Muscle of leg (tissue), 11 donors: ENCODE data around the gene ASB3. TPM values are rescaled to one million over a fixed set of nuclear protein-coding genes. Genes with fewer than 3 reads are reported as not detected.

Source experiments
- DNase-seq: peaks from one replicate; pipeline ENCODE4 v3.0.0; 2013
- H3K27ac ChIP-seq: one replicate; pipeline ENCODE4 v1.5.1; 2013; ENCODE audit warnings: mild to moderate bottlenecking, low read length, control low read depth
- H3K27me3 ChIP-seq: one replicate; pipeline ENCODE4 v1.6.1; 2013; ENCODE audit warnings: low read length; ENCODE audit not compliant: control insufficient read depth, insufficient read depth
- H3K36me3 ChIP-seq: one replicate; pipeline ENCODE4 v1.6.1; 2013; ENCODE audit warnings: low read length; ENCODE audit not compliant: control insufficient read depth, insufficient read depth
- H3K4me1 ChIP-seq: one replicate; pipeline ENCODE4 v1.6.1; 2013; ENCODE audit warnings: low read length; ENCODE audit not compliant: control insufficient read depth, insufficient read depth
- H3K4me3 ChIP-seq: one replicate; pipeline ENCODE4 v1.5.1; 2013; ENCODE audit warnings: low read length, control low read depth
- H3K9me3 ChIP-seq: replicated peaks from 2 replicates; pipeline ENCODE4 v1.6.1; 2013; ENCODE audit warnings: low read depth, low read length; ENCODE audit not compliant: control insufficient read depth
- WGBS: methylation state at CpG from one replicate; pipeline ENCODE4 v1.1.5; 2013; ENCODE audit warnings: missing lambda C conversion rate; ENCODE audit not compliant: insufficient coverage; 5-methylcytosine and 5-hydroxymethylcytosine counted together
- polyA plus RNA-seq, 8 donors: library from polyadenylated mRNA; unstranded; fragments of 120-200 nt; gene quantifications; one replicate each; pipeline versions ENCODE4 v1.2.1 to v1.2.3, GENCODE V29; 2013; ENCODE audit warnings: inconsistent platforms in 1 of 8, low replicate concordance in 1 of 8; ENCODE audit not compliant: insufficient read length in 8 of 8, insufficient read depth in 1 of 8
- total RNA-seq: library from RNA; stranded (reverse); fragments of 120-200 nt; gene quantifications from one replicate; pipeline ENCODE4 v1.2.4, GENCODE V29; 2013

Gene ASB3
- total and polyA plus RNA-seq, 9 donors: 10.2 to 20.2 (median 13.0) TPM

DNA sequence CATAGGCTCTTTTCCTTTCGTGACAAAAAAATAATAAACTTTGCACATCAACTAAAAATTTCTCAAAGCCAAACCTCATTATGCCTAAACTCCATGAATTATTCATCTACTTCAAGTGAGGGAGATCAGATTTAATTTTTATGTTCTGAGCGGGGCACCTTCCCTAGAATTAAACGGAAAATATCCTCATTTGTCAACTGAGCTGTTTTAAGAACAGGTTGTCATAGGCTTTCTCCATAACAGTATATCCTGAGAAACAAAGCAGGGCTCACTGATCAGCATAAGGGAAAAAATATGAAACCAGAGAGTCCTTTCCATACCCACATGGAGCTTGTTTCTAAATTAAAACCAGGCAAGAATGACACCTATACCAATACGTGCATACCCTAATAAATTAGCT, 150.6 kb downstream of the ASB3 start:
- no peaks in the 10 kb centered on the region for H3K36me3 ChIP-seq
- peaks cover 4% of the 10 kb centered on the region for H3K4me1 ChIP-seq
- WGBS: no CpG with 5 or more reads among the region's 4 CpGs

GRCh38 chr2:53635694-53636093, 151.1 kb downstream of the ASB3 start:
- WGBS: 100% methylated on average over 1 of the region's 3 CpGs
- Histone ChIP-seq H3K36me3 (no peaks in the 10 kb centered on the region), H3K27ac (no peak overlapping the region), H3K27me3 (no peaks in the 10 kb centered on the region), H3K9me3 (no peaks in the 10 kb centered on the region), H3K4me1 (peaks cover 4% of the 10 kb centered on the region), H3K4me3 (no peak overlapping the region)
- DNase-seq: no peak

More for the DNA sequence above, 150.6 kb downstream of the ASB3 start:
- no peak for DNase-seq
- Histone ChIP-seq H3K27ac (no peak overlapping the region), H3K9me3 (no peaks in the 10 kb centered on the region), H3K4me3 (no peak overlapping the region), H3K27me3 (no peaks in the 10 kb centered on the region)

- Histone ChIP-seq H3K27ac (no peak overlapping the region), H3K9me3 (no peaks in the 10 kb centered on the region), H3K4me3 (no peak overlapping the region), H3K4me1 (peaks cover 10% of the 10 kb centered on the region), H3K36me3 (no peaks in the 10 kb centered on the region), H3K27me3 (no peaks in the 10 kb centered on the region)
- no CpG with 5 or more reads among the region's 1 CpG for WGBS
- no peak for DNase-seq
These were observed 153.3 kb downstream of the ASB3 start for GRCh38 chr2:53633441-53633840.

DNA sequence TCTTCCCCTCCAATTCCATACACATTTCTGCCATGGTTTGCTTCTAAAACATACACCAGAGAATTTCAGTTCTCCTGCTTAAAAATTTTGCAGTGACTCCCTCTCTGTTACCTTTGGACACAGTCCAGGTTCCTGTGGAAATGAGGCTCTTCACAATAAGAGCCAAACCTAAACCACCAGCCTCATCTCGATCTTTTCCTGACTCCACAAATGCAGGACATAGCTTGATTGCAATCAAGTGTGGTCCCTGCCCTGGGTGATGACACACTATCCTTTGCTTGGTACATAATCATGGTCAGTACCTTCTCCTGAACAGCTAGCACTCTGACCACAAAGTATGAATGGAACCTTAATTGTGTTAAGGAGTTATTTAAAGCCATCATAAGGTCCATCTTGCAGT, 154.0 kb downstream of the ASB3 start:
- no peak for DNase-seq
- Histone ChIP-seq H3K4me1 (peaks cover 10% of the 10 kb centered on the region), H3K36me3 (no peaks in the 10 kb centered on the region), H3K27me3 (no peaks in the 10 kb centered on the region), H3K4me3 (no peak overlapping the region), H3K27ac (no peak overlapping the region), H3K9me3 (no peaks in the 10 kb centered on the region)
- WGBS: 14% methylated on average over 1 of the region's 1 CpG

GRCh38 chr2:53632126-53632460, 154.7 kb downstream of the ASB3 start:
- DNase-seq: no peak
- Histone ChIP-seq H3K36me3 (no peaks in the 10 kb centered on the region), H3K27ac (no peak overlapping the region), H3K27me3 (no peaks in the 10 kb centered on the region), H3K9me3 (no peaks in the 10 kb centered on the region), H3K4me1 (peaks cover 10% of the 10 kb centered on the region), H3K4me3 (no peak overlapping the region)
- no CpG with 5 or more reads among the region's 4 CpGs for WGBS

- WGBS: 60% methylated on average over 2 of the region's 3 CpGs
- no peak for DNase-seq
- no peak overlapping the region for H3K27ac ChIP-seq
These were observed 155.2 kb downstream of the ASB3 start for GRCh38 chr2:53631313-53632125.

GRCh38 chr2:53630026-53630606, 156.6 kb downstream of the ASB3 start:
- 100% methylated on average over 2 of the region's 7 CpGs for WGBS
- no peaks in the 10 kb centered on the region for H3K9me3 ChIP-seq

More at GRCh38 chr2:53631313-53632125, 155.2 kb downstream of the ASB3 start:
- Histone ChIP-seq H3K4me1 (peaks cover 10% of the 10 kb centered on the region), H3K36me3 (no peaks in the 10 kb centered on the region), H3K27me3 (no peaks in the 10 kb centered on the region), H3K9me3 (no peaks in the 10 kb centered on the region), H3K4me3 (no peak overlapping the region)

DNA sequence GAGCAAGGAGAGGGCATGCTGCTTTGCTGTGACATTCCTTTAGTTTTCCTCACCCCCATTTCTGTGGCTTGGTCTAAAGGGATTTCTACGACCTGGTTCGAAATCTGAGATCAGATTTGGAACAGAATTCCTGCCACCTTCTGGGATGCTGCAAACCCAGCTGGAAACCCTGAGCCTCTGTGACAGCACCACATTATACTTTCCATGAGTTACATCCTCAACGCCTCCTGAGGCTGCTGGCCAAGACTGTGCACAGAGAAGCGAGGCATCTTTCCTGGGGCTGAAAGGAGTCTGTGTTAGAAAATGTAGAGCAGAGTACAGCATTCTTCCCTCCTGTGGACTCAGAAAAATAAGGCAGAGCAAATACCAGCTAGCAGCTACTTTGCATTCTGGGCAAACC, 157.3 kb downstream of the ASB3 start:
- peak overlapping the region; percentile 42 for H3K27ac ChIP-seq
- no peaks in the 10 kb centered on the region for H3K9me3 ChIP-seq
- no peaks in the 10 kb centered on the region for H3K27me3 ChIP-seq
- peak; percentile 57 for DNase-seq
- WGBS: 45% methylated on average over 2 of the region's 4 CpGs
- no peaks in the 10 kb centered on the region for H3K36me3 ChIP-seq
- H3K4me1 ChIP-seq: peaks cover 10% of the 10 kb centered on the region
- H3K4me3 ChIP-seq: no peak overlapping the region

More at GRCh38 chr2:53630026-53630606, 156.6 kb downstream of the ASB3 start:
- DNase-seq: no peak
- no peaks in the 10 kb centered on the region for H3K36me3 ChIP-seq
- H3K4me1 ChIP-seq: peaks cover 10% of the 10 kb centered on the region
- no peak overlapping the region for H3K4me3 ChIP-seq
- H3K27me3 ChIP-seq: no peaks in the 10 kb centered on the region
- H3K27ac ChIP-seq: no peak overlapping the region

GRCh38 chr2:53629001-53629400, 157.8 kb downstream of the ASB3 start:
- H3K27ac ChIP-seq: peak overlapping the region; percentile 42
- no peak overlapping the region for H3K4me3 ChIP-seq
- H3K4me1 ChIP-seq: peaks cover 10% of the 10 kb centered on the region
- H3K27me3 ChIP-seq: no peaks in the 10 kb centered on the region
- WGBS: 27% methylated on average over 2 of the region's 6 CpGs
- H3K9me3 ChIP-seq: no peaks in the 10 kb centered on the region
- peak; percentile 72 for DNase-seq
- no peaks in the 10 kb centered on the region for H3K36me3 ChIP-seq

DNA sequence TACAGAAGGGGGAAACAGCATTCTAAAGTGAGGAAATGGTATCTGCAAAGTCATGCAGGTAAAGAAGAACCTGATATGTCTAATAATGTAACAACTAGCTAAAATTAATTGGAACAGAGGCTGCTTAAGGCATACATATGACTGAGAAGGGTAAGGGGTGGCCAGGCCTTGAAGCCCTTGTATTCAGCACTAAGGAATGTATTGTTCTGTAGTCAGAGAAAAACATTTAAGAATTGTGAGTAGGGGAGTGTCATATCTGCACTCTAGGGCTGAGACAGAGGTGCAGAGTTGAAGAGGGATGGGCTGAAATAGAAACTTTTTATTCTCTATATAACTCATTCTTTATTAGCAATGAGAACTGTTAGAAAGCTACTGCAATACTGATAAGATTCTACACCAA, 164.6 kb downstream of the ASB3 start:
- DNase-seq: no peak

More for the DNA sequence above, 164.6 kb downstream of the ASB3 start:
- Histone ChIP-seq H3K27ac (no peak overlapping the region), H3K36me3 (no peaks in the 10 kb centered on the region), H3K27me3 (no peaks in the 10 kb centered on the region), H3K4me3 (no peak overlapping the region), H3K4me1 (no peaks in the 10 kb centered on the region), H3K9me3 (no peaks in the 10 kb centered on the region)
